GM19467 (cell line): Measurements from ENCODE around the gene MINDY1.

Experiments used
- ATAC-seq: cut with Tn5 transposase; IDR thresholded peaks from one replicate; pipeline ENCODE4 v1.9.1; 2021; ENCODE audit warnings: mild to moderate bottlenecking, moderate library complexity; ENCODE audit not compliant: unreplicated experiment

Gene MINDY1

DNA sequence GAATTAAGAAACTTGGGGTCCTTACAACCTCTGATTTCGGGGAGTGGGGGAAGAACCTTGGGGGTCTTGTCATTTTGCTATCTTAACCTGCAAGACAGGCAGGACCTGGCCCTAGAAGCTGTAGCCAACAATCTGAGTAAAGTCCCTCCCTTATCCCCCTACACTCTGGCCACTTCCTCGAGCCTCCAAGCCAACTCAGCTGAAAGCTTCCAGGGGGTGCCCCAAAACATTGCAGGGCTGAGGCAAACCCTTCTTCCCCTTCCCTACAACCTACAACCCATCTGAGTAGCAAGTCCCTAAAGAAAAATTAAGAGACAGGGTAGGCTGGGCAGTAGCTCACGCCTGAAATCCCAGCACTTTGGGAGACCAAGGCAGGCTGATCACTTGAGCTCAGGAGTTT, 37.1 kb downstream of the MINDY1 start:
- no peak for ATAC-seq

DNA sequence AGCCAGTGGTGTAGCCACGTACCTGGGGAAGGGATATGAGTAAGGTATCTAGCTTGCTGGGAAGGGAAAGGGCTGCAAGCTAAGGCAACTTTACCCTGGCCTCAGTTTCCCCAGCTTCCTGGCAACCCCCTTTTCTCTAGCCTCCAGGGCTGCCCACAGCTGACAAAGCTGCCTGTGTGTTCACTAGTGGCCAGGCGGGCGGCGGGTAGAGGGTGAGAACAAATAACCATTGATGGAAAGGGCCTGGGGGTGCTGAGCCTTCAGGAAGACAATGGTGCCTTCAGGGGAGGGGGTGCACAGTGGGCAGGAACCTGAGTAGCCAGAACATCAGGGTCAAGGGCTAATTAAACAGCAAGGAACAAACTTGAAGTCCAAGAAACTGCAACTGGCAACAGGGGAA, 38.2 kb downstream of the MINDY1 start:
- ATAC-seq = no peak

DNA sequence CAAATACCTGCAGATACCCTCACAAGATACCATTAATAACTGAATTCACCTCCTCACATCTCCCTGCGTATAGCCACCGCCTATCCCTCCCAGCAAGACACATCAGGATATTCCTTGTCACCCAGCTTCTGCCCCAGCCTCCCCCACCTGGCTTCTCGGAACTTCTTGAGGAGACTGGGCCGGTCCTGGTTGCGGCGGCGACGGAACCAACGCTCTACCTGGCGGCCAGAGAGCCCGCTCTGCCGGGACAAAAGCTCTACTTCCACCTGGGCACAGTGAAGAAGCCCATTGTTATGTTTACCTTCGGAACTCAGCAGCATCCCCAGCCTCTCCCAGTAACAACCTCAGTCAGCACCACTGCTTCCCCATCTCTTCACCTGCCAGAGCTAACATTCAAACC, 38.8 kb downstream of the MINDY1 start:
- no peak for ATAC-seq

DNA sequence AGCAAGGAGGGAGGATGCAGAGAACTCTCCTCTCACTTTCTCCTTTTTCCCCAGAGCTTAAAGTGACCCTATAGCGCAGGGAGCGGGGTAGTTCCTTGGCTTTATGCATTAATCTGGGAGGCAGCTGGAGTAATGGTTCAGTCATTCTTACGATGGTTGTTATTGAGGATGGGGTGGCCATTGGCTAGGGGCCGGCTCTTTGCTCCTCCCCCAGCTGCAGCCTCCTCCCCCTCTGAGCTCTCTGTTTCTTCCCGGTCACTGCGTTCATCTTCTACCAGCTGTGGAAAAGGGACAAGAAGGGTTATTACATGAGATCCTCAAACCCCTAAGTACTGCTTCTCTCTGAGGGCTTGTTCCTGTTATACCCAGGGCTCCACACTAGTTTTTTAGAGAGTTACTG, 40.7 kb downstream of the MINDY1 start:
- ATAC-seq = no peak

DNA sequence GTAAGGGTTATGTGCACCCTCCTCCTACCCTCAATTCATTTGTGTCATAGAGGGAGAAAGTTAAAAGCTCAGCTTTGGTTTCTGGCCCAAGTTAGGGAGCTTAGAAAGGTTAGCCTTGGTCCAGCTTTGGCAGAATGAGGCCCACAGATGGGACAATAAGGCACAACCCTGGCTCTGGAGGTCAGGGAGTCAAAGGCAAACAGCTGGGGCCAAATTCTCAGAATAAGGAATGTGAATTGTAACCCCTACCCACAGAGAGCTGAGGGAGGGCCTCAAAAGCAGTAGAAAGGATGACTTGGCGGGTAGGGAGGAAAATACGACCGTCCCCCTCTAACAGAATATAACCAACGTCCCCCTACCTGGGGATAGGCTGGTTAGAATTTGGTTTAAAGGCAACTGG, 41.1 kb downstream of the MINDY1 start:
- no peak for ATAC-seq

DNA sequence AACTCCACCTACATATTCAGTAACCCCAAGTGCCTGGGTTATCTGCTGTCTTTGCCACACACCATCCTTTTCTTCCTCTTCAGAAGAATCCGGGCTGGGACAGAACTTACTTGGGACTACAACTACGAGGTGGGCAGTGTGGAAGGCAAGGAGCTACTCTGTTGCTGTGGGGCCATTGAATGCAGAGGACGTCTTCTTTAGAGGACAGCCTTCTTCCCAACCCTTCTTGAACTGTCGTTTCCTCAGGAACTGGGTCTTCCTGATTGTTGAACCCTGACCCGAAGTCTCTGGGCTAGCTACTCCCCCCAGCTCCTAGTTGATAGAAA, 42.6 kb downstream of the MINDY1 start:
- no peak for ATAC-seq

DNA sequence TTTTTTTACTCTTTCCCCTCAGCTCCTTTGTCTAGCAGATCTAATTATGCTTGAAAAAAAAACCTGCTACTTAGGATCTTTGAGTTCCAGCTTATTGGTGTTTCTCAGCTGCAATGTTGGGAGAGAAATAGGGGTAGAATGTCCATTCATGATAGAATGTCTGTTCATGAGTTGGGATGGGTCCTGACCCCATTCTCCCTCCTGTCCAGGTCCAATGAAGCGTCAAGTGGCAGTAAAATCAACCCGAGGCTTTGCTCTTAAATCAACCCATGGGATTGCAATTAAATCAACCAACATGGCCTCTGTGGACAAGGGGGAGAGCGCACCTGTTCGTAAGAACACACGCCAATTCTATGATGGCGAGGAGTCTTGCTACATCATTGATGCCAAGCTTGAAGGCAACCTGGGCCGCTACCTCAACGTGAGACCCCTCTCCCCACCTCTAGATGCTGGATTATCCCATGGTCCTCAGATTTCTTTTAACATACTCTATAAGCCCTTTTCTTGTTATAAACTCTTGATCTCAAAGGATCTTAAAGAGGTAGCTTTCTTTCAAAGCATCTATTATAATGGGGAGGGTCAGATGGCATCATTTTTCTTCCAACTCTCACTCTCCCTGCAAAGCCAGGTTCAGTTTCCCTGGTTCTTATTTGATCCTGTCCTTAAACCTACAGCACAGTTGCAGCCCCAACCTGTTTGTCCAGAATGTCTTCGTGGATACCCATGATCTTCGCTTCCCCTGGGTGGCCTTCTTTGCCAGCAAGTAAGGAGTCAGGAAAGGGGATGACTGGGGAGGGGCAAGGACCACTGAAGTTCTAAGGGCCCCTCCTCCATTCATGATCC, 43.2 kb downstream of the MINDY1 start:
- ATAC-seq = no peak

DNA sequence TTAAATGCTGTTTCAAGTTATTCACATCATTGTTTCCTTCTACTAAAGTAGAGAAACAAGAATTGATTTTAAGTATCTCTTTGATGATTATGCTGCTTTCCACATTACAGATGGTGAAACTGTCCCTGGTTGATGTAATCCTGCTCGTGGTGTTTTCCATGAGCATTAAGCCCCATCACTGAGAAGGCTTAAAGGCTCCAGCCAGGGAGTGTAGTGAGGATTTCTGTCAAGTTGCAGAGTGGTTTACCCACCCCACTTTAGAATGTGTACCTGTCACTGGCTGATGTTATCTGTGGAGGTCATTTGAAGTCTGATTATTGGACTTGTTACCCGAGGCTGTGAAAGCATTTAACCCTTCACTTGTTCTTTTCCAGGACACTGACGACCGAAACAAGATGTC, 44.9 kb downstream of the MINDY1 start:
- ATAC-seq = no peak

DNA sequence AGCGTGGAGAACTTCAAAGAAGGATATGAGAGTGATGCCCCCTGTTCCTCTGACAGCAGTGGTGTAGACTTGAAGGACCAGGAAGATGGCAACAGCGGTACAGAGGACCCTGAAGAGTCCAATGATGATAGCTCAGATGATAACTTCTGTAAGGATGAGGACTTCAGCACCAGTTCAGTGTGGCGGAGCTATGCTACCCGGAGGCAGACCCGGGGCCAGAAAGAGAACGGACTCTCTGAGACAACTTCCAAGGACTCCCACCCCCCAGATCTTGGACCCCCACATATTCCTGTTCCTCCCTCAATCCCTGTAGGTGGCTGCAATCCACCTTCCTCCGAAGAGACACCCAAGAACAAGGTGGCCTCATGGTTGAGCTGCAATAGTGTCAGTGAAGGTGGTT, 46.1 kb downstream of the MINDY1 start:
- ATAC-seq = no peak

DNA sequence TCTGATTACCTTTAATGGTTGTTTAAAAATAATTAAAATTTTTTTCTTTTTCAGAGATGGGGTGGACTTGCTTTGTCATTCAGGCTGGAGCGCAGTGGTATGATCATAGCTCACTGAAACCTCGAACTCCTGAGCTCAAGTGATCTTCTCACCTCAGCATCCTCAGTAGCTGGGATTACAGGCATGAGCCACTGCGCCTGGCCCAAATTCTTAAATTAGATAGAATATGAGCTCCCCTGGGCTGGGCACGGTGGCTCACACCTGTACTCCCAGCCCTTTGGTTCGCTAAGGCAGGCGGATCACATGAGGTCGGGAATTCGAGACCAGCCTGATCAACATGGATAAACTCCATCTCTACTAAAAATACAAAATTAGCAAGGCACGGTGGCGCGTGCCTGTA, 49.0 kb downstream of the MINDY1 start:
- no peak for ATAC-seq

DNA sequence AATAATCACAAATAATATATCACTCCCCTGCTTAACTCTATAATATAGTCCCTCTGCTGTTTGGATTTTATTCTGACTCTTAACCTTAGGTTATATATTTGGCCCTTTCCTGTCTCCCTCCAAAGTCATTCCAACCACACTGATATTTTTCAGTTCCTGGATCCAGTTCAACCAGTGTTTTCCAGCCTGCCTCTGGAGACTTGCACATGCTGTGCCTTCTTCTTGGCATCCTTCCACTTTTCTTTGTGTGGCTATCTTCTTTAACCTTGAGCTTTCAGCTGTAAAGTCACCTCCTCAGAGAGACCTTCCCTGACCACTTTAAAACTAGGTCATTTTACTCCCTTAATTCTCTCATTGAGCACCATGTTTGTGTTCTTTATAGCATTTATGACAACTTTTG, 51.4 kb downstream of the MINDY1 start:
- ATAC-seq = no peak

DNA sequence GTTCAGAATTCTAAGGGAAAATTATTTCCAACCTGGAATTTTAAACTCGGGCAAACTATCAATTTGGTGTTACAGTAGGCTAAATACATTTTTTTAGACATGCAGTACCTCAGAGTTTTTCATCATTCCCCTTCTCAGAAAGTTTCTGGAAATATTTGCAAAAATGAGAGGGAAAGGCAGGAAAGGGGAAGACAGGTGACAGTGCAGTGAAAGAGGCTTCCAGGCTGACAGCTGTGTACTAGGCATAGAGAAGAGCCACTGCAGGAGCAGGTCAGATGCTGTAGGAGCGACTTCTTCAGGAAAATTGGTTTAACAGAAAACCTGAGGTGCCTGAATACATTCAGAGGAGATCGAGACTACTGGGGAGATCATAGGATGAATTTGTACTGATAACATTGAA, 52.0 kb downstream of the MINDY1 start:
- no peak for ATAC-seq
